ENCODE results near the gene CXCL6.
A peak's percentile ranks its signal among the peaks of the same experiment; 100 is the strongest.

The CXCL6 gene

GRCh38 chr4:73867783-73868182 lies 31.3 kb downstream of the CXCL6 start:
- DNase-seq = no peak

- DNase-seq = no peak
Measured at GRCh38 chr4:73868206-73869129, 32.0 kb downstream of the CXCL6 start.

DNA sequence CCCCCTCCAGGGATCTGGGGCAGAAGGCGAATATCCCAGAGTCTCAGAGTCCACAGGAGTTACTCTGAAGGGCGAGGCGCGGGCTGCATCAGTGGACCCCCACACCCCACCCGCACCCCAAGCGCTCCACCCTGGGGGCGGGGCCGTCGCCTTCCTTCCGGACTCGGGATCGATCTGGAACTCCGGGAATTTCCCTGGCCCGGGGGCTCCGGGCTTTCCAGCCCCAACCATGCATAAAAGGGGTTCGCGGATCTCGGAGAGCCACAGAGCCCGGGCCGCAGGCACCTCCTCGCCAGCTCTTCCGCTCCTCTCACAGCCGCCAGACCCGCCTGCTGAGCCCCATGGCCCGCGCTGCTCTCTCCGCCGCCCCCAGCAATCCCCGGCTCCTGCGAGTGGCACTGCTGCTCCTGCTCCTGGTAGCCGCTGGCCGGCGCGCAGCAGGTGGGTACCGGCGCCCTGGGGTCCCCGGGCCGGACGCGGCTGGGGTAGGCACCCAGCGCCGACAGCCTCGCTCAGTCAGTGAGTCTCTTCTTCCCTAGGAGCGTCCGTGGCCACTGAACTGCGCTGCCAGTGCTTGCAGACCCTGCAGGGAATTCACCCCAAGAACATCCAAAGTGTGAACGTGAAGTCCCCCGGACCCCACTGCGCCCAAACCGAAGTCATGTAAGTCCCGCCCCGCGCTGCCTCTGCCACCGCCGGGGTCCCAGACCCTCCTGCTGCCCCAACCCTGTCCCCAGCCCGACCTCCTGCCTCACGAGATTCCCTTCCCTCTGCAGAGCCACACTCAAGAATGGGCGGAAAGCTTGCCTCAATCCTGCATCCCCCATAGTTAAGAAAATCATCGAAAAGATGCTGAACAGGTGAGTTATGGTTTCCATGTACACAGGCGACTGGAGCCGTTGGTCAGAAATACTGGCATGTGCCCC lies 32.9 kb downstream of the CXCL6 start, which contains the start of gene CXCL1:
CXCL1 (plus strand) TSS at position 264 of the 926 bp plus-strand sequence; CDS start at position 342, 78 bp downstream.
- DNase-seq = peak in 1 of 58 donors; percentile 7

GRCh38 chr4:73870260-73870659 lies 33.8 kb downstream of the CXCL6 start:
- DNase-seq = no peak

DNA sequence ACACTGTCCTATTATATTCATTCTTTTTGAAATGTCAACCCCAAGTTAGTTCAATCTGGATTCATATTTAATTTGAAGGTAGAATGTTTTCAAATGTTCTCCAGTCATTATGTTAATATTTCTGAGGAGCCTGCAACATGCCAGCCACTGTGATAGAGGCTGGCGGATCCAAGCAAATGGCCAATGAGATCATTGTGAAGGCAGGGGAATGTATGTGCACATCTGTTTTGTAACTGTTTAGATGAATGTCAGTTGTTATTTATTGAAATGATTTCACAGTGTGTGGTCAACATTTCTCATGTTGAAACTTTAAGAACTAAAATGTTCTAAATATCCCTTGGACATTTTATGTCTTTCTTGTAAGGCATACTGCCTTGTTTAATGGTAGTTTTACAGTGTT lies 34.3 kb downstream of the CXCL6 start:
- no peak for DNase-seq

DNA sequence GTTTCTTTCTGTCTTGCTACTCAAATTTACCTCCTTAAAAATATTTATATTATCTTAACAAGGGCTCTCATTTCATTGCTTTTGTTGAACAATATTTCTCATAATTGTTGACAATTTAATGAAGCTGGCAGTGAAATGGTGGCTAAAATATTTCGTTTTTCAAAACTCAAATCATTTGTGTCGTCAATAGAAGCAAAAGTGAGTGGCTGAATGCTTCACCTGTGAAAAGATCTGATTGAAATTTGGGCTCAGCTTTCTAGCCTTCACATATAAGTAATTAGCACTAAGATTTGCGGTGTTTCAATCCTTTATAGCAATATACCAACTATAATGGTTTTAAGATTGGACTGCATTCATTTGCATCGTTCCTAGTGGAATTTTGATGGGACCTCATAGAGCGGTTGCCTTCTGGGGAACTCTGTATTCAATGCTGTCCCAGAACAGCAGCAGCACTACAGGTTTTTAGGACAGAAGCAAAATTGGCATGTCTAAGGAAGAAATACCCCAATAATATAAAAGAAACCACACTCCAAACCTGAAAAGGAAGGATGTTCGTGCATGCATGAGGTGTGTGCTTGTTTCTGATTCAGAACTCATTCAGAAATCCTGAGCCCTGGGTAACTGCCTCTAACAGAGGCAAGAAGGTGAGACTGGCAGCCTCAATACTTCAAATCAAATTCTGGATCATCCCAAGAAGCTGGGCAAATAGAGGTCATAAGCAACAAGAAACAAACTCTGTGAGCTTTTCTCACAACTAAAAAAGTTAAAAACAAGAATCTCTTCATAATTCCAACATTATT lies 35.2 kb downstream of the CXCL6 start:
- no peak for DNase-seq

DNA sequence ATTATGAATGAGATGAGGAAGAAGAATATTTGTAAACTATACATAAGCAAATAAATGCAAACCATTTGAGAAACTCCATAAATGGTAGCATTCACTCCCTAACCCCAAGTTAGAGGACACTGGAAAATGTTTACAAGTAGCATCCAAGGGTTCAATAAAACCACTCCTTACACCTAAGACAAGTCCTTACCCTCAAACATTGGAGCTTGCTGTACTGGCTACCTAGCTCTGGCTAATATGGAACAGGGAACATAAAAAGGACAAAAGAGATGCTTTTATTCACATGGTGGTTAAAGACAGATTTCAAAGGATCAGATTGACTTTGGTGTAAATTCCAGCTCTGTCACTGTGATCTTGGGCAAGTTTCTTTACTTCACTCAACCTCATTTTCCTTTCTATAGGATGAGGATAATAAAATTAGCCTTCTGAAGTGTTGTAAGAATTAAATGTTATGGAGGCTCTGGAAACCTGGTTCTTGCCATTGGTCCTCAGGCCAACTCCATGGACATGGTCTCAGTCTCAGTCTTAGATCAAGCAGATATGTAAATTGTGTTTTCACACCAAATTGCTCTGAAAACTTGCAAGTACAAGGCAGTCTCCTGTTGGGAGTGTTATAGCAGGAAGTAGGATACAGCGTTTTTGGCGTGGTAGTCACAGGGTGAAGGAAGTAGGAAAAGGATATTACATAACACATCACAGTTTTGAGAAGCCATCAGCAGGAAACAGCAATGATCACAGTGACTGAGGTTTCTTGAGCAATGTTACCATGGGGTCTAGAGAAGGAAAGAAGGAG lies 36.0 kb downstream of the CXCL6 start:
- DNase-seq = no peak

DNA sequence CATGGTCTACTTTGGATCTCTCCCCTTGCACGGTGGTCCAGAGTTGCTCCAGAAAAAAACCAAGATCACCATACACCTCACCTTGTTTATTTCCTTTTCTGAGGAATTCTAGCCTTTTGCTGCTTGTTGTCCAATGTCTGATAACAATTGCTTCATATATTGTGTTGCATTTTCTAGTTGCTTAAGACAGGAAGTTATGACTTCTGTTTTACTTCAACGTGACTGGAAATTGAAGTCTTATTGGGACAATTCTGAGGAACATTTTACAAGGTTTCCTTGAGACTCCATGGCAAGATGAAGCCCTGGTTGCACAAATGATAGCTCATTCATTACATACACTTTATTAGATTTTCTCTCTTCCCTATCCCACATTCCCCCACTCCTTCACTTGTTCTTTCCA lies 37.9 kb downstream of the CXCL6 start:
- DNase-seq = no peak

- no peak for DNase-seq
Measured at GRCh38 chr4:73875401-73875800, 38.9 kb downstream of the CXCL6 start.

DNA sequence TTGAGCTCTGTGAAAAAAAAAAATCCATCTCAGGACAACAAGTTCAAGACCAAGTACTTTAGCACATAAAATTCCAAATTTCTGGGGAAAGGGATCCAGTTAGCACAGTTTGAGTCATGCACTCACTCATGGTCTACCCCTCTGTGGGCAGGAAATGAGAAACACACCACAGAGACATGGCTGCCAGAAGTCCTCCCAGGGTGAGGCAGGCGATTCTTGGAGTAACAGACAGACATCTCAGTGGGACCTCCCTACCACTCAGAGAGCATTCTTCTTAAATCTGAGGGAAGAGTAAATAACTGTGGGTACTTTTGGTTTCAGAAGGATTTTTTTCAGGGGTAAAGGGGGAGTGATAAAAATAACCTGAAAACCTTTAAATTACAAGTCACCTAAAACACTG lies 46.8 kb downstream of the CXCL6 start:
- no peak for DNase-seq

GRCh38 chr4:73885574-73886267 lies 49.2 kb downstream of the CXCL6 start:
- DNase-seq = no peak

Measured in anterior cingulate cortex (tissue), 58 donors.